Measurements from ENCODE around the gene LRRK2.
"Not testable (repeated sequence)": the region's sequence is repeated elsewhere in the genome, so short reads cannot be mapped to it uniquely, and the experiment has no call there.

Gene LRRK2

DNA sequence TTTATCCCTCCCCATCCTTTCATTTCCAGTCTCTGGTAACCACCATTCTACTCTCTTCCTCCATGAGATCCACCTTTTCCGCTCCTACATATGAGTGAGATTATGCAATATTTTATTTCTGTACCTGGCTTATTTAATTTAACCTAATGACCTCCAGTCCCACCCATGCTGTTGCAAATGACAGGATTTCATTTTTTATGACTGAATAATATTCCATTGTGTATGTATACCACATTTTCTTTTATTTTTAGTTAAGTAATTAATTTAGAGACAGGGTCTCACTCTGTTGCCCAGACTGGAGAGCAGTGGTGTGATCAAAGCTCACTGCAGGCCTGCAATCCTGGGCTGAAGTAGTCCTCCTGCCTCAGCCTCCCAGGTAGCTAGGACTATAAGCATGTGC is 2.6 kb downstream of the LRRK2 start:
- H3K4me2 ChIP-seq = peak overlapping the region; percentile 92
- no peak overlapping the region for H3K4me3 ChIP-seq
- no peaks in the 10 kb centered on the region for H3K36me3 ChIP-seq
- no peaks in the 10 kb centered on the region for H4K20me1 ChIP-seq
- no peaks in the 10 kb centered on the region for H3K27me3 ChIP-seq
- H3K4me1 ChIP-seq = peaks cover 50% of the 10 kb centered on the region
- no peaks in the 10 kb centered on the region; the same call in 1 of the 2 replicates for H3K9me3 ChIP-seq
- H3K9ac ChIP-seq = no peak overlapping the region
- no peak overlapping the region for H3K27ac ChIP-seq
- no peak for TF ChIP-seq Cebpa-rat (IDR thresholded peaks at IDR 0.05)

DNA sequence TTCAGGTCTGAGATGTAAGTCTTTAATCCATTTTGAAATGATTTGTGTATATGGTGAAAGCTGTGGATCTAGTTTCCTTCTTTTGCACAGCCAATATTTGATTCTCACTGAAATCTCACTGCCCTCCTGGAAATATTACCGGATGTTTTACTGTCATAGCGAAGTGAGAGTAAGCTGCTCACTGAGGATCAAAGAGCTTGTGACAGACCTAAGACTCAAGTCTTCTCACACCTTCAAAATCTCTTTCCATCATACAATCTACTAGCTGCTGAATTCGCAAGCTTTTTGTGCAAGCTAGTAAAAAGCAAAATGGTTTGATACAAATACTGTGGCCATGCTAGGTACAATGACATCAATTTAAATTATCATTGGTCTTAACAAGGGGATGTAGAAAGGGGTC is 3.9 kb downstream of the LRRK2 start:
- Histone ChIP-seq H3K4me1 (peaks cover 57% of the 10 kb centered on the region), H3K4me2 (no peak overlapping the region), H3K4me3 (no peak overlapping the region), H3K9me3 (no peaks in the 10 kb centered on the region; the same call in 1 of the 2 replicates), H3K27ac (no peak overlapping the region), H3K36me3 (no peaks in the 10 kb centered on the region), H3K9ac (no peak overlapping the region), H4K20me1 (no peaks in the 10 kb centered on the region), H3K27me3 (no peaks in the 10 kb centered on the region)
- no peak for TF ChIP-seq Cebpa-rat (IDR thresholded peaks at IDR 0.05)

DNA sequence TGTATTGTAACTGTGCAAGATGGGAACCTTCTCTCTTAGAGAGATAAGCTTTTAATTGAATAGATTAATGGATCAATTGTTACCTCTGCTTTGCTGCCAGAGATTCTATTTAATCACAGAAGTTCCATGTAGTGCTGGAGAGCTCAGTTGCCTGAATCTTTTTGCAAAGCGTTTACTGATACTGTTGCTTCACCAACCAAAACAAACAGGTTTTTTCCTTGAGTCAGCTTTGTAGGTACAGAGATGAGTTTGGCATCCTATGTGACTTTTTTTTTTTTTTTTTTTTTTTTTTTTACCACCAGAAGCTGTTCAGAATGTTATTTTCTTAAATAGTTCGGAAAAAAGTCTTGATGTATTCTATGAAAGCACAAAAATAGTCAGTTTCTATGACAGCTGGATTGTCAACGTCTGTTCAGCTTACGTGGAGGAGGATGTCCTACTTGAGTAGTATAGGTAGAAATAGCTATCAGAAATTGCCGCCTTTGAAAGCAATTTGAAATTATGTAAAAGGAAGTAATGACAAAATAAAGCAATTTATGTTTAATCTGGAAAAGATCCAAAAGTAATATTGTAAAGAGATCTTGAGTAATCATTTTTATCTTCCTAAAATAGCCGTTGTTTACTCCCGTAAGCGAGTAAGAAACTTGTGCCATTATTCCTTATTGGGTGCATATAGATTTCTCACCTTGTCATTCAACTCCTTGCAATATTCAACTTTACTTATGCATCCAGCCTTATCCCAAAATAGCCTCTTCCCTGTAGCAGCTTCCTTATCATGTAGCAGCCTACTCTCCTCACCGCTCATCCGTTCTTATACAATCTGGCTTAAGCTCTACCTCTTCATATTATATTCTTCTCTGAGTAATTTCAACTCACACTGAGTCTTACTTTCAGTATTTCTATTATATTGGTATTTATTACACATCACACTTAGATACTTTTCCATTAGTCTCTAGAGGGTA is 5.2 kb downstream of the LRRK2 start:
- Histone ChIP-seq H3K4me3 (no peak overlapping the region), H3K36me3 (no peaks in the 10 kb centered on the region), H3K9ac (no peak overlapping the region), H3K27me3 (no peaks in the 10 kb centered on the region), H3K4me2 (no peak overlapping the region), H4K20me1 (no peaks in the 10 kb centered on the region), H3K27ac (no peak overlapping the region), H3K9me3 (no peaks in the 10 kb centered on the region; the same call in 1 of the 2 replicates), H3K4me1 (peaks cover 49% of the 10 kb centered on the region)
- TF ChIP-seq Cebpa-rat (IDR thresholded peaks at IDR 0.05) = no peak

DNA sequence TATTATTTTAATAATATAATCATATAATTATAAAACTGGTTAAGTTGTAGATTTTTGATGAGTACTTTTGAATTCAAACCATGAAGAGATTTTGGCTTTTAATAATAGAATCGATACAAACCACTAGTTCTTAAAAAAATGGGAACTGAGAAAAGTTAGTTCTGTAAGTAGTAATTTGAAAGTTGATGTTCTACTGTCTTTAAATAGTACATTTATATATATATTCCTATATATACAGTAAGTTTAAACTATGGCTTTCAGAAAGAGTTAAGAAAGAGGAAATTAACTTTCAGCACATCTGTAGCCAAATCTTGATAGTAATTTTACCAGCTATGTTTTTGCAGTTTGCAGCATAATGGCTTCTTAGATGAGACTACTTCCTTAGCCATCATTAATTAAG is 7.8 kb downstream of the LRRK2 start:
- no peak overlapping the region for H3K27ac ChIP-seq
- peak overlapping the region; percentile 53 for H3K4me2 ChIP-seq
- H3K4me3 ChIP-seq = no peak overlapping the region
- no peaks in the 10 kb centered on the region for H4K20me1 ChIP-seq
- H3K9me3 ChIP-seq = no peaks in the 10 kb centered on the region; the same call in 1 of the 2 replicates
- no peaks in the 10 kb centered on the region for H3K36me3 ChIP-seq
- H3K27me3 ChIP-seq = no peaks in the 10 kb centered on the region
- no peak for TF ChIP-seq Cebpa-rat (IDR thresholded peaks at IDR 0.05)
- H3K9ac ChIP-seq = no peak overlapping the region
- peaks cover 22% of the 10 kb centered on the region for H3K4me1 ChIP-seq

DNA sequence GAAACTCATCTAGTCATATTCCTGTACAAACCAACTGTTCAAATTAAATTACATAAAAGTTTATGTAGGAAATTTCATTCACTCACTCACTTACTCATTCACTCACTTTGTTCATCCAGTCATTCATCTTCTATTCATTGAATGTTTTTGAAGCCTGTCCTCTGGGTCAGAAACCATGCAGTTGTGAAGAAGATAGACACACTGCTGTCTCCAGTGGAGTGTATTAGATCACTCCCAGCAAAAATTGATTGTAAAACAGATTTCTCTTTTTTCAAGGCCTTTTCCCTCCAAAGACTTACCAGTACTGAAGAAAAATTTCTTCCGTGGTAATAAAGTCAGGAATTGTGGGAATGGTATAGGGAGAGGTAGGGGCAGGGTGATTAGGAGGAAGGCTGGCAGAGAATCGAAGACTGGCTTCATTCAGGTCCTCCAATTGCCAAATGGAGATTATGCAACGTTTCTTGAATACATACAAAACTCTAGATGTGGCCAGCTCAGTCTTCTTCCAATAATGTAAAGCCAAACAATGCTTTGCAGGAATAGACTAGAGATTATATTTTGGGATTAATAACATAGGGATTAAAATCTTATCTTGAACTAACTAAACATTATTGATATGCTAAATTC is 9.1 kb downstream of the LRRK2 start:
- peaks cover 21% of the 10 kb centered on the region for H3K4me1 ChIP-seq
- no peaks in the 10 kb centered on the region for H3K9me3 ChIP-seq
- H3K4me2 ChIP-seq = no peak overlapping the region; the same call in 1 of the 2 replicates
- no peaks in the 10 kb centered on the region for H3K27me3 ChIP-seq
- H3K27ac ChIP-seq = no peak overlapping the region
- H3K4me3 ChIP-seq = no peak overlapping the region
- H3K9ac ChIP-seq = no peak overlapping the region
- H3K36me3 ChIP-seq = no peaks in the 10 kb centered on the region
- H4K20me1 ChIP-seq = no peaks in the 10 kb centered on the region
- TF ChIP-seq Cebpa-rat (IDR thresholded peaks at IDR 0.05) = no peak

DNA sequence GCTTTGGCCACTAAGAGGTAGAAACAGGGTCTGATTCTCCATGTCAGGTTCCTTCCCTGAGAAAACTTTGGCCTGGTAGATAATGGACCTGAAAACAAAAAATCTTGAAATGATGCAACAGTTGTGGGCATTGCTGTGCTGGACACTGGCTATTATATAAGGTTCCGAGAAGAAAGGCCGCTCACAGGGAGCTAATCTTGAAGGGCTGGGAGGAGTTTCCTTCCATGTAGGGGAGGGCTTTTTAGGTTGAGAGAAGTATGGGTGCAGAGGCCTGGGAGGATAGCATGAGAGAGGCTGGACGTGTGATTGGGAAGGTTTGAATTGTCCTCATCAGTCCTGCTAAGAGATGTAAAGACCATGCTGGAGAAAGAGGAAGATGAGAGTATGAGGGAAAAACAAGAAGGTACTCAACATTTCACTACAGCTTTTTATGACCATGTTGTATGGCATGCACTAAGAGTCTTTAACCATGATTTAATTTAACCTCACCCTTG is 11.6 kb downstream of the LRRK2 start:
- no peak for TF ChIP-seq Cebpa-rat (IDR thresholded peaks at IDR 0.05)
- Histone ChIP-seq H3K4me2 (no peak overlapping the region), H3K9me3 (no peaks in the 10 kb centered on the region), H3K9ac (no peak overlapping the region), H3K4me1 (peaks cover 21% of the 10 kb centered on the region), H4K20me1 (no peaks in the 10 kb centered on the region), H3K36me3 (no peaks in the 10 kb centered on the region), H3K27me3 (no peaks in the 10 kb centered on the region), H3K4me3 (no peak overlapping the region), H3K27ac (no peak overlapping the region)

DNA sequence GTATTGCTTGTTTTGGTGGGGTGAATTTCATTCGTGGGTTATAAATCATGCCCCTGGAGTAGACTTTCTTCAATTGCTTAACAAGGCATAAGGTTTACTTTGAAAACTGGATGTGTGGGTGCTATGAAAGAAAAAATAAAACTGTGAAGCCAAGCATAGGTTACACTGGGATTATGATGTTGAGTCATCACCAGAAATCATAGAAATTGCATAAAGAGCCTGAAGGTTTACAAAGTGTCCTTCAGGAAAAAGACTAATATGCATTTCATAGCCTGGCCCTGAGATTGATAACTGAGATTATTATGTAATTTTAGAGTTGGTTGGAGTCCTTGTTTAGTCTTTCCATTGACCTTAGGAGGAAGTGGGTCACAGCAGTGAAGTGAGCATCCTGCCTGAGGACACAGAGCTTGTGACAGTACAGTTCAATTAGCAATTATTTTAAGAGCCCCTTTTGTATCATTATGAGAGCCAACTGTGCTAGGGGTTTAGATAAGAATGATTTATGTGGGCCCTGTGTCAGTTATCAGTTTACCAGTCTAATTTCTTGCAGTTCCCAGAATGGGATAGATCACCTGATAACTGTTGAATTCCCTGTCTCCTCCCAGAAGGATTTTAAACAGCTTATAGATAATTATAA is 13.6 kb downstream of the LRRK2 start:
- no peak overlapping the region for H3K9ac ChIP-seq
- H3K27ac ChIP-seq = no peak overlapping the region
- no peak overlapping the region for H3K4me2 ChIP-seq
- no peak overlapping the region for H3K4me3 ChIP-seq
- no peaks in the 10 kb centered on the region for H3K27me3 ChIP-seq
- no peaks in the 10 kb centered on the region for H3K36me3 ChIP-seq
- no peaks in the 10 kb centered on the region for H3K9me3 ChIP-seq
- TF ChIP-seq Cebpa-rat (IDR thresholded peaks at IDR 0.05) = no peak
- H4K20me1 ChIP-seq = no peaks in the 10 kb centered on the region
- peaks cover 4% of the 10 kb centered on the region for H3K4me1 ChIP-seq

DNA sequence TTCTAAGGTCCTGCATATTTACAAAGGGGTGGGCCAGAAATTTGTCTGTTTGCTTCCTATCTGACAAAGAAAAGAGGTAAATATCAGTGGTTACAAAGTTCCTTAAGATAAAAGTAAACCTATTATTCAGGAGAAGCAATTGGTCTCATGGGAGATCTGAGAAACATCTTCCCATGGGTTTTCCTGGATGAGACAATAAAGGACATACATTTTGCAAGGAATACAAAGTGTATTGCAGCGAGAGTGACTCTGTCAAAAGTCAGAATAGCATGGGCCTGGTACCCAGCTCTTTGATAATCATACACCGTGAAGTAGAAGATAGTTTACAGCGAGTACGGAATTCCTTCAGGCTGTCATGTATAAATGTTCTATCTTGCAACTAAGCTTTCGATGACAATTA is 14.2 kb downstream of the LRRK2 start:
- Histone ChIP-seq H3K36me3 (no peaks in the 10 kb centered on the region), H3K9me3 (no peaks in the 10 kb centered on the region), H3K4me1 (no peaks in the 10 kb centered on the region), H3K9ac (no peak overlapping the region), H3K4me2 (no peak overlapping the region), H4K20me1 (no peaks in the 10 kb centered on the region), H3K27me3 (no peaks in the 10 kb centered on the region), H3K27ac (no peak overlapping the region), H3K4me3 (no peak overlapping the region)
- no peak for TF ChIP-seq Cebpa-rat (IDR thresholded peaks at IDR 0.05)

DNA sequence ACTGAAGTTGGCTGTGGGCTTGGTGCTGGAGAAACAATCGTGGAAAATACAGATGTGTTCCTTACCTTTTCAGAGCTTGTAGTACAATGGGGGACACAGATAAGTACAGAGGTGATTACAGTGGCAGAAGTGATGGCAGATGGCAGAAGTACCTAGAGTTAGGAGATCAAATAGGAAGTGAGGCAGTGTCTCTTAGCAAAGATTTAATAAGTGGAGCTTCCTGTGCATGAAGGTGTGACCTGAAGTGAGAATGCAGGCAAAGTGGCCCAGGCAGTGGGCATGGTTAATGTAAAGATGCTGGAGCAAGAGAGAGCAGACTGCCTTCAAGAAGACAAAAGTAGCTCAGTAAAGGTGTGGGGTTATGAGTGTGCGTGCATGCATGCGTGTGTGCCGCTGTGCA is 16.0 kb downstream of the LRRK2 start:
- H3K4me2 ChIP-seq = no peak overlapping the region
- H3K4me1 ChIP-seq = no peaks in the 10 kb centered on the region
- no peak overlapping the region for H3K27ac ChIP-seq
- no peak for TF ChIP-seq Cebpa-rat (IDR thresholded peaks at IDR 0.05)
- H3K27me3 ChIP-seq = no peaks in the 10 kb centered on the region
- no peak overlapping the region for H3K9ac ChIP-seq
- no peaks in the 10 kb centered on the region for H4K20me1 ChIP-seq
- no peak overlapping the region for H3K4me3 ChIP-seq
- no peaks in the 10 kb centered on the region for H3K9me3 ChIP-seq
- H3K36me3 ChIP-seq = no peaks in the 10 kb centered on the region

DNA sequence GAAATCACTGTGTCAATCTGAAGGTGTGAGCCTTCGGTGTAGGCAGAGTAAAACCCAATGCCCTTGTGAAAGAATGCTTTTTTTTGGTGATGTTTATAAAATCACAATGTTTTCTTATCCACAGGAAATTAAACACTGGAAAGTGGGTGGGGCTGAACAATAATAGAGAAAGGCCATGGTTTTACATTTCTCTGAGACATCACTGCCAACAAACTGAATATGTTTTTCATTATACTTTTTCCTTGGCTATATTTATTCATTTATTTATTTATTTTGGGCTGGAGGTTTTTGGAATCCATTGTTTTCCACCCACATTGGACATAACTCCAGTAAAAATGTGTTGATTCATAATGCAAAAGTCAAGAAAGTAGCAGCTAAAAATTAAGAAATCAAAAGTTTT is 16.9 kb downstream of the LRRK2 start:
- Histone ChIP-seq H3K4me1 (no peaks in the 10 kb centered on the region), H3K27me3 (no peaks in the 10 kb centered on the region), H3K27ac (no peak overlapping the region), H3K9me3 (no peaks in the 10 kb centered on the region), H3K36me3 (no peaks in the 10 kb centered on the region), H3K4me3 (no peak overlapping the region), H3K4me2 (no peak overlapping the region), H3K9ac (no peak overlapping the region), H4K20me1 (no peaks in the 10 kb centered on the region)
- TF ChIP-seq Cebpa-rat (IDR thresholded peaks at IDR 0.05) = no peak

DNA sequence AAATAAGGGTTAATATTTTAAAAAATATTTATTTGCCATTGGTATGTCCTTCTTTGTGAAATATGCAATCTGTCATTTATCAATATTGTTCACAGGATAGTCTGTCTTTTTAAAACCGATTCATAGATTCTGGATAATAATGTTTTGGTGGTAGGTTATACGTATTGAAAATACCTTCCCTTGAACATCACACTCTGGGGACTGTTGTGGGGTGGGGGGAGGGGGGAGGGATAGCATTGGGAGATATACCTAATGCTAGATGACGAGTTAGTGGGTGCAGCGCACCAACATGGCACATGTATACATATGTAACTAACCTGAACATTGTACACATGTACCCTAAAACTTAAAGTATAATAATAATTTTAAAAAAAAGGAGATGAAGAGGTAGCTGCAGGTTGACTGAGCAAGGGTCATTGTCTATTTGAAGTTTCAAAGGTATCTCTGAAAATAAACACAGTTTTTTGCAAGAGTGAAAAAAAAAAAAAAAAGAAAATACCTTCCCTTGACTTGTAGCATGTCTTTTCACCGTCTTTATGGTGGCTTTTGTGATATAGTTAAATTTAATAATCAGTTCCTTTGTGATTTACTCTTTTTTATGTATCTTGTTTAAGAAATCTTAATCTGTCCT is 19.8 kb downstream of the LRRK2 start:
- H3K4me3 ChIP-seq, H4K20me1 ChIP-seq, H3K9me3 ChIP-seq, H3K27me3 ChIP-seq, H3K9ac ChIP-seq, H3K4me2 ChIP-seq, H3K4me1 ChIP-seq, H3K36me3 ChIP-seq, H3K27ac ChIP-seq: not testable (repeated sequence)
